Measurements from ENCODE around the gene ATG4C.

DNA sequence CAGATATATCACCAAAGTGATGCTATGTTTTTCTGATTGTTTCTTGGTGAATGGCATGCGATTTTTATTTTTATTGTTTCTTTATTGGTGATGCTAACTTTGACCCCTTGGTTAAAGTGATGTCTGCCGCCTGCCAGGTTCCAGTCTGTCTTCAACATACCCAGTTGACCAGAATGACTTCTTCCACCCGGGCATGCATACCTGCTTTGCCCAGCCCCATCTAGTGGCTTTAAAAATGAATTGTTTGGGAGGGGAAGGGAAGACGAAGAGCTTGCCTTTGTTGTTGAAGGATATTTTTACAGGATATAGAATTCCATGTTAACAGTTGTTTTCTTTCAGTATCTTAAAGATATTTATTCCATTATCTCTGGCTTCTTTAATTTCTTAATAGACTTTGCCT lies 65.1 kb downstream of the ATG4C start:
- TF ChIP-seq, protein P1, sequence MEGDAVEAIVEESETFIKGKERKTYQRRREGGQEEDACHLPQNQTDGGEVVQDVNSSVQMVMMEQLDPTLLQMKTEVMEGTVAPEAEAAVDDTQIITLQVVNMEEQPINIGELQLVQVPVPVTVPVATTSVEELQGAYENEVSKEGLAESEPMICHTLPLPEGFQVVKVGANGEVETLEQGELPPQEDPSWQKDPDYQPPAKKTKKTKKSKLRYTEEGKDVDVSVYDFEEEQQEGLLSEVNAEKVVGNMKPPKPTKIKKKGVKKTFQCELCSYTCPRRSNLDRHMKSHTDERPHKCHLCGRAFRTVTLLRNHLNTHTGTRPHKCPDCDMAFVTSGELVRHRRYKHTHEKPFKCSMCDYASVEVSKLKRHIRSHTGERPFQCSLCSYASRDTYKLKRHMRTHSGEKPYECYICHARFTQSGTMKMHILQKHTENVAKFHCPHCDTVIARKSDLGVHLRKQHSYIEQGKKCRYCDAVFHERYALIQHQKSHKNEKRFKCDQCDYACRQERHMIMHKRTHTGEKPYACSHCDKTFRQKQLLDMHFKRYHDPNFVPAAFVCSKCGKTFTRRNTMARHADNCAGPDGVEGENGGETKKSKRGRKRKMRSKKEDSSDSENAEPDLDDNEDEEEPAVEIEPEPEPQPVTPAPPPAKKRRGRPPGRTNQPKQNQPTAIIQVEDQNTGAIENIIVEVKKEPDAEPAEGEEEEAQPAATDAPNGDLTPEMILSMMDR (IDR thresholded peaks at IDR 0.05), result no peak
- TF ChIP-seq POLR2A (IDR thresholded peaks at IDR 0.05), result no peak
